ENCODE measurements around the gene MOG. TPM values are rescaled to one million over a fixed set of nuclear protein-coding genes. Genes with fewer than 3 reads are reported as not detected.

The MOG gene
- total RNA-seq, 1 donor from 2014 or later: not detected

GRCh38 chr6:29626948-29627754 is 29.7 kb upstream of the MOG start:
- peak overlapping the region; percentile 70 for H3K27ac Mint-ChIP-seq (ENCODE audit: unreplicated experiment)
- H3K27me3 Mint-ChIP-seq (ENCODE audit: unreplicated experiment): peaks cover 19% of the 10 kb centered on the region
- H3K36me3 Mint-ChIP-seq (ENCODE audit: low read depth, unreplicated experiment): peaks cover 47% of the 10 kb centered on the region
- H3K4me1 Mint-ChIP-seq (ENCODE audit: unreplicated experiment): peaks cover 85% of the 10 kb centered on the region
- H3K4me3 Mint-ChIP-seq (ENCODE audit: unreplicated experiment): peak overlapping the region; percentile 91
- no peaks in the 10 kb centered on the region for H3K9me3 Mint-ChIP-seq (ENCODE audit: unreplicated experiment)
- no peak for TF ChIP-seq CTCF (IDR thresholded peaks at IDR 0.05; ENCODE audit: unreplicated experiment)
- peak; percentile 22 for DNase-seq (ENCODE audit: low spot score)

DNA sequence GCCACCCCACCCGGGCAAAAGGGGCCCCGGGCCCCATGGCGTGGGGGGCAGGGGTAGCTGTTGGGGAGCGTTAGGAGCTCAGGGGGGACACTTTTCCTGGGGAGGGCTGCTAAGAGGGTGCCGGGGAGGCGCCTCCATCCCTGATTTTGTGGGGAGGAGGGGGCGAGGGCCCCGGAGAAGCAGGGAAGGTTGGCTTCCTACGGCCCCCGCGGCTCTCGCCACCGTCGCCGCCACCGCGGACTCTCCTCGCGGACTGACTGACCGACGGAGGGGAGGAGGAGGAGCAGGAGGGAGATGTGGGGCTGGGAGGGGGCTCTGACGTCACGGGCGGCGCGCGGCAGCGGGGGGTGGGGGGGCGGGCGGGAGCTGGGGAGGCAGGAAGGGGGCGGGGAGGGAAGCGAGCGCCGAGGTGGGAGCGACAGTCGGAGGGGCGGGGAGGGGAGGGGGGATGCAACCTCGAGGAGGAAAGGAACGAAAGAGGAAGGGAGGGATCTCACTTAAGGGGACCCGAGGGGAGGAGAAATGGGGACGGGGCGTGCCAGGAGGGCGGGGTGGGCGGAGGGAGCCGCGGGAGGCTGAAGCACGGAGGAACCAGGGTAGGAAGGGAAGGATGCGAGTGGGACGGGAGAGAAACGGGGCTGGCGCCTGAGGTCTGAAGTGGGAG is 29.0 kb upstream of the MOG start:
- H3K9me3 Mint-ChIP-seq (ENCODE audit: unreplicated experiment): no peaks in the 10 kb centered on the region
- DNase-seq (ENCODE audit: low spot score): peak; percentile 74
- H3K4me3 Mint-ChIP-seq (ENCODE audit: unreplicated experiment): peak overlapping the region; percentile 99
- peak overlapping the region; percentile 86 for H3K27ac Mint-ChIP-seq (ENCODE audit: unreplicated experiment)
- no peak for TF ChIP-seq CTCF (IDR thresholded peaks at IDR 0.05; ENCODE audit: unreplicated experiment)
- peaks cover 78% of the 10 kb centered on the region for H3K4me1 Mint-ChIP-seq (ENCODE audit: unreplicated experiment)
- H3K36me3 Mint-ChIP-seq (ENCODE audit: low read depth, unreplicated experiment): peaks cover 40% of the 10 kb centered on the region
- H3K27me3 Mint-ChIP-seq (ENCODE audit: unreplicated experiment): peaks cover 19% of the 10 kb centered on the region

GRCh38 chr6:29628419-29629281 is 28.2 kb upstream of the MOG start:
- Mint-ChIP-seq H3K4me1 (ENCODE audit: unreplicated experiment) (peaks cover 73% of the 10 kb centered on the region), H3K4me3 (ENCODE audit: unreplicated experiment) (peak overlapping the region; percentile 99)
- DNase-seq (ENCODE audit: low spot score): peak; percentile 93

GRCh38 chr6:29629571-29629970 is 27.3 kb upstream of the MOG start:
- peaks cover 24% of the 10 kb centered on the region for H3K36me3 Mint-ChIP-seq (ENCODE audit: low read depth, unreplicated experiment)
- H3K9me3 Mint-ChIP-seq (ENCODE audit: unreplicated experiment): no peaks in the 10 kb centered on the region
- H3K4me3 Mint-ChIP-seq (ENCODE audit: unreplicated experiment): peak overlapping the region; percentile 99
- no peak for DNase-seq (ENCODE audit: low spot score)
- peaks cover 19% of the 10 kb centered on the region for H3K27me3 Mint-ChIP-seq (ENCODE audit: unreplicated experiment)
- no peak for TF ChIP-seq CTCF (IDR thresholded peaks at IDR 0.05; ENCODE audit: unreplicated experiment)
- peak overlapping the region; percentile 83 for H3K27ac Mint-ChIP-seq (ENCODE audit: unreplicated experiment)
- H3K4me1 Mint-ChIP-seq (ENCODE audit: unreplicated experiment): peaks cover 71% of the 10 kb centered on the region

More at GRCh38 chr6:29628419-29629281, 28.2 kb upstream of the MOG start:
- TF ChIP-seq CTCF (IDR thresholded peaks at IDR 0.05; ENCODE audit: unreplicated experiment): peak; percentile 49
- Mint-ChIP-seq H3K27me3 (ENCODE audit: unreplicated experiment) (peaks cover 19% of the 10 kb centered on the region), H3K36me3 (ENCODE audit: low read depth, unreplicated experiment) (peaks cover 32% of the 10 kb centered on the region), H3K27ac (ENCODE audit: unreplicated experiment) (peak overlapping the region; percentile 86), H3K9me3 (ENCODE audit: unreplicated experiment) (no peaks in the 10 kb centered on the region)

All from endothelial cell (in vitro differentiated cells).